ENCODE measurements around the gene MAPRE3. TPM values are rescaled to one million over a fixed set of nuclear protein-coding genes. Genes with fewer than 3 reads are reported as not detected.

The MAPRE3 gene
- total RNA-seq, 5 donors from 2014 or later (not counting 1 experiment from before 2014, with no cell fraction given), result 4.0 to 5.1 (median 4.7) TPM

GRCh38 chr2:26977012-26977411, 6.6 kb downstream of the MAPRE3 start:
- Mint-ChIP-seq H3K36me3 (no peaks in the 10 kb centered on the region), H3K27me3 (peaks cover 0 to 4% of the 10 kb centered on the region in 2 donors), H3K4me3 (no peak overlapping the region), H3K4me1 (no peaks in the 10 kb centered on the region), H3K27ac (no peak overlapping the region), H3K9me3 (no peaks in the 10 kb centered on the region)
- no CpG with 5 or more reads among the region's 2 CpGs for WGBS (ENCODE audit: insufficient coverage)
- DNase-seq, result no peak
- no peak for ATAC-seq (replicated peaks in 1 of 4)
- ChIA-PET CTCF (interaction anchor here in 1 of 2 donors (1.1 kb wide), 1 partner anchor 17 kb away, joined by 3 read pairs; no protein-coding TSS in a partner anchor), POLR2A (no interaction called here)
- H3K27ac ChIP-seq (ENCODE audit: low read length), result no peak overlapping the region
- no peaks in the 10 kb centered on the region for H3K27me3 ChIP-seq (replicated peaks in 1 of 2; ENCODE audit: control insufficient read depth in 2 of 2, extremely low read depth in 1 of 2, insufficient read depth in 2 of 2, low read length in 1 of 2)
- no peaks in the 10 kb centered on the region for H3K4me1 ChIP-seq (ENCODE audit: control insufficient read depth in 1 of 2, extremely low read depth in 1 of 2, insufficient read depth in 2 of 2, low read length in 2 of 2)
- no peaks in the 10 kb centered on the region for H3K9me3 ChIP-seq
- H3K36me3 ChIP-seq (ENCODE audit: control insufficient read depth in 2 of 2, extremely low read depth in 1 of 2, insufficient read depth in 1 of 2, low read length in 1 of 2), result no peaks in the 10 kb centered on the region
- no peak overlapping the region for H3K4me3 ChIP-seq (ENCODE audit: control insufficient read depth in 1 of 2, extremely low read depth in 1 of 2, low read length in 1 of 2)

DNA sequence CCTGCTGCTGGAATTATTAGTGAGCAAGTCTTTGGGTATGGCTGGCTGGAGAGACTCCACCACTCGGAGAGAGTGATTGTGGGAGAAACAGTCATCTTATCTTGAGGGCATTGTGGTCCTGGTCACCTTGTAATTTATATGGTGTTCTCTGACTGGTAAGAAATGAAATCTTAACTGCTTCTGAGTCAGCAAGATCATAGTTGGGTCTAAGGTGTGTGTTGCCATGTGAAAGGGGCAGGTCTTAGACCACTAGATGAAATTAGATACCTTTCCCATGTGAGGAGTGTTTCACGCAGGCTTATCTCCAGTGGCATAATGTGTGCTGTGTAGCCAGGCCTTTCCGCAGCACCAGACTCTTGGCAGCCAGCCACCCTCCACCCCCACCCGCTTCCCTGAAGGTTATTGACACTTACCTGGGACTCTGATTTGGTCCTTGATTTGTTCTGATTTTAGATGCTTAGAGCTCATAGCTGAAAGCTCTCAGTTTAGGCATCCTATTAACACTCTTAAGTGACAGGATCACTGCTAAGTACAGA, 7.7 kb downstream of the MAPRE3 start:
- H3K9me3 ChIP-seq, result no peaks in the 10 kb centered on the region
- ChIA-PET POLR2A (interaction anchor here in 1 of 2 donors (0.6 kb wide), 2 partner anchors 191 to 226 kb away, joined by 4 to 8 read pairs; no protein-coding TSS in a partner anchor), CTCF (no interaction called here)
- H3K36me3 ChIP-seq (ENCODE audit: control insufficient read depth in 2 of 2, extremely low read depth in 1 of 2, insufficient read depth in 1 of 2, low read length in 1 of 2), result no peaks in the 10 kb centered on the region
- no peaks in the 10 kb centered on the region for H3K4me1 ChIP-seq (ENCODE audit: control insufficient read depth in 1 of 2, extremely low read depth in 1 of 2, insufficient read depth in 2 of 2, low read length in 2 of 2)
- Mint-ChIP-seq H3K27ac (no peak overlapping the region), H3K36me3 (no peaks in the 10 kb centered on the region), H3K27me3 (peaks cover 0 to 4% of the 10 kb centered on the region in 2 donors), H3K9me3 (no peaks in the 10 kb centered on the region), H3K4me1 (no peaks in the 10 kb centered on the region), H3K4me3 (no peak overlapping the region)
- WGBS (ENCODE audit: insufficient coverage), result 83% methylated on average over 1 of the region's 4 CpGs
- no peak overlapping the region for H3K4me3 ChIP-seq (ENCODE audit: control insufficient read depth in 1 of 2, extremely low read depth in 1 of 2, low read length in 1 of 2)
- ATAC-seq (replicated peaks in 1 of 4), result no peak
- DNase-seq, result no peak
- H3K27ac ChIP-seq (ENCODE audit: low read length), result no peak overlapping the region
- no peaks in the 10 kb centered on the region for H3K27me3 ChIP-seq (replicated peaks in 1 of 2; ENCODE audit: control insufficient read depth in 2 of 2, extremely low read depth in 1 of 2, insufficient read depth in 2 of 2, low read length in 1 of 2)

GRCh38 chr2:26979741-26980140, 9.3 kb downstream of the MAPRE3 start:
- ChIA-PET CTCF (no interaction called here), POLR2A (no interaction called here)
- Histone ChIP-seq H3K9me3 (no peaks in the 10 kb centered on the region), H3K36me3 (ENCODE audit: control insufficient read depth in 2 of 2, extremely low read depth in 1 of 2, insufficient read depth in 1 of 2, low read length in 1 of 2) (no peaks in the 10 kb centered on the region), H3K27ac (ENCODE audit: low read length) (no peak overlapping the region), H3K4me3 (ENCODE audit: control insufficient read depth in 1 of 2, extremely low read depth in 1 of 2, low read length in 1 of 2) (no peak overlapping the region), H3K4me1 (ENCODE audit: control insufficient read depth in 1 of 2, extremely low read depth in 1 of 2, insufficient read depth in 2 of 2, low read length in 2 of 2) (no peaks in the 10 kb centered on the region), H3K27me3 (replicated peaks in 1 of 2; ENCODE audit: control insufficient read depth in 2 of 2, extremely low read depth in 1 of 2, insufficient read depth in 2 of 2, low read length in 1 of 2) (no peaks in the 10 kb centered on the region)
- WGBS (ENCODE audit: insufficient coverage), result 70% methylated on average over 2 of the region's 2 CpGs
- H3K4me3 Mint-ChIP-seq, result no peak overlapping the region
- no peaks in the 10 kb centered on the region for H3K4me1 Mint-ChIP-seq
- ATAC-seq (replicated peaks in 1 of 4) (no peak), DNase-seq (no peak)
- H3K27ac Mint-ChIP-seq, result no peak overlapping the region
- H3K9me3 Mint-ChIP-seq, result no peaks in the 10 kb centered on the region
- H3K36me3 Mint-ChIP-seq, result no peaks in the 10 kb centered on the region
- H3K27me3 Mint-ChIP-seq, result peaks cover 0 to 4% of the 10 kb centered on the region in 2 donors

DNA sequence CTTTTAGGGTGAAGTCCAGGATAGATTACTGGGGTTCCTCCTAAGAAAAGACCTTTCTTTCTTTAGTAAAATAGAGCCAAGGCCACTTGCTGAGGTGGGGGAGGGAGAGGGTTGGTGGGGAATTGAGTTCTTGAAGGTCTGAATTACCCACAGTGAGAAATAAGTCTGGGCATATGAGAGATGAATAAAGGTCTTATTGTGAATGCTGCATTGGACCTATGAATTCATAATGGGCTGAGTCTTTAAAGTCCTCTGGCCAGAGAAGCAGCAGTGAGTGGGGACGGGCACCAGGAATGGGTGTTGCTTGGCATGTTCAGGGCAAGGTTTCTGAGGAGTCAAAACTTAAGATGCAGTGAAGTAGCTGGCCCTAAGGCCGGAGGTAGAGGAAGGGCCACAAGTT, 10.5 kb downstream of the MAPRE3 start:
- ChIA-PET POLR2A (no interaction called here), CTCF (no interaction called here)
- Histone ChIP-seq H3K27me3 (replicated peaks in 1 of 2; ENCODE audit: control insufficient read depth in 2 of 2, extremely low read depth in 1 of 2, insufficient read depth in 2 of 2, low read length in 1 of 2) (no peaks in the 10 kb centered on the region), H3K36me3 (ENCODE audit: control insufficient read depth in 2 of 2, extremely low read depth in 1 of 2, insufficient read depth in 1 of 2, low read length in 1 of 2) (no peaks in the 10 kb centered on the region), H3K4me3 (ENCODE audit: control insufficient read depth in 1 of 2, extremely low read depth in 1 of 2, low read length in 1 of 2) (no peak overlapping the region), H3K4me1 (ENCODE audit: control insufficient read depth in 1 of 2, extremely low read depth in 1 of 2, insufficient read depth in 2 of 2, low read length in 2 of 2) (no peaks in the 10 kb centered on the region), H3K27ac (ENCODE audit: low read length) (no peak overlapping the region), H3K9me3 (no peaks in the 10 kb centered on the region)
- ATAC-seq (replicated peaks in 1 of 4), result no peak
- H3K4me1 Mint-ChIP-seq, result no peaks in the 10 kb centered on the region
- WGBS (ENCODE audit: insufficient coverage), result 94% methylated on average over 2 of the region's 2 CpGs
- no peak overlapping the region for H3K4me3 Mint-ChIP-seq
- no peaks in the 10 kb centered on the region for H3K27me3 Mint-ChIP-seq
- DNase-seq, result no peak
- no peaks in the 10 kb centered on the region for H3K36me3 Mint-ChIP-seq
- H3K9me3 Mint-ChIP-seq, result no peaks in the 10 kb centered on the region
- no peak overlapping the region for H3K27ac Mint-ChIP-seq

GRCh38 chr2:26982102-26982742, 11.8 kb downstream of the MAPRE3 start:
- no peaks in the 10 kb centered on the region for H3K36me3 ChIP-seq (ENCODE audit: control insufficient read depth in 2 of 2, extremely low read depth in 1 of 2, insufficient read depth in 1 of 2, low read length in 1 of 2)
- H3K9me3 ChIP-seq, result no peaks in the 10 kb centered on the region
- Mint-ChIP-seq H3K4me1 (no peaks in the 10 kb centered on the region), H3K27me3 (no peaks in the 10 kb centered on the region), H3K27ac (no peak overlapping the region), H3K36me3 (peaks cover 5% of the 10 kb centered on the region), H3K9me3 (no peaks in the 10 kb centered on the region), H3K4me3 (no peak overlapping the region)
- DNase-seq (peak in 12 of 35 experiments; percentile 2 to 44 (median 14)), ATAC-seq (replicated peaks in 1 of 4) (peak in 2 of 4 experiments; percentile 57 to 79)
- POLR2A ChIA-PET, result no interaction called here
- no peaks in the 10 kb centered on the region for H3K27me3 ChIP-seq (replicated peaks in 1 of 2; ENCODE audit: control insufficient read depth in 2 of 2, extremely low read depth in 1 of 2, insufficient read depth in 2 of 2, low read length in 1 of 2)
- no peak overlapping the region for H3K27ac ChIP-seq (ENCODE audit: low read length)
- H3K4me3 ChIP-seq (ENCODE audit: control insufficient read depth in 1 of 2, extremely low read depth in 1 of 2, low read length in 1 of 2), result no peak overlapping the region
- H3K4me1 ChIP-seq (ENCODE audit: control insufficient read depth in 1 of 2, extremely low read depth in 1 of 2, insufficient read depth in 2 of 2, low read length in 2 of 2), result no peaks in the 10 kb centered on the region
- CTCF ChIA-PET, result interaction anchor here in 1 of 2 donors (0.7 to 0.9 kb wide), 2 partner anchors 20 to 23 kb away, joined by 3 to 4 read pairs; no protein-coding TSS in a partner anchor
- 60% methylated on average over 2 of the region's 2 CpGs for WGBS (ENCODE audit: insufficient coverage)

DNA sequence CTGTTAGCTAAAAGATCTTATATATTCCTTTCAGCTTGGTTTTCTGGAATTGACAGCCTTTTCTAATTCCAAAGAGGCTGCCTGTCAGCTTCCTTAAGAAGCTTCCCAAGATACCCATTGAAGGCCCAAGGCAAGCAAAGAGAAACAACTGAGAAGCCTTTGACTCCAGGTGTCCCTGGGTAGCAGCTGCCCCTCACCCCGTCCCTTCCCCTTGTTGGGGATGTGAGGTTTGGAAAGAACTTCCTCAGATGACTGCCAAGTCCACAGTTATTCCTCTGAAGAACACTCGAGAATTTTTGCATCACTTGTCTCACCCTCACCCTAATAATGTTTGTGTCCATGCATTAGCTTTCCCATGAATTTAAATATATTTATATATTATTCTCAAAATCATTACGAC, 13.3 kb downstream of the MAPRE3 start:
- no CpG with 5 or more reads among the region's 3 CpGs for WGBS (ENCODE audit: insufficient coverage)
- CTCF ChIA-PET, result interaction anchor here in 1 of 2 donors (0.9 kb wide), 1 partner anchor 51 kb away, joined by 3 read pairs; no protein-coding TSS in a partner anchor
- Histone ChIP-seq H3K9me3 (no peaks in the 10 kb centered on the region), H3K4me1 (ENCODE audit: control insufficient read depth in 1 of 2, extremely low read depth in 1 of 2, insufficient read depth in 2 of 2, low read length in 2 of 2) (no peaks in the 10 kb centered on the region), H3K27me3 (replicated peaks in 1 of 2; ENCODE audit: control insufficient read depth in 2 of 2, extremely low read depth in 1 of 2, insufficient read depth in 2 of 2, low read length in 1 of 2) (no peaks in the 10 kb centered on the region), H3K36me3 (ENCODE audit: control insufficient read depth in 2 of 2, extremely low read depth in 1 of 2, insufficient read depth in 1 of 2, low read length in 1 of 2) (no peaks in the 10 kb centered on the region), H3K4me3 (ENCODE audit: control insufficient read depth in 1 of 2, extremely low read depth in 1 of 2, low read length in 1 of 2) (no peak overlapping the region), H3K27ac (ENCODE audit: low read length) (no peak overlapping the region)
- no peak overlapping the region for H3K4me3 Mint-ChIP-seq
- H3K9me3 Mint-ChIP-seq, result no peaks in the 10 kb centered on the region
- no peaks in the 10 kb centered on the region for H3K4me1 Mint-ChIP-seq
- no peak for DNase-seq
- POLR2A ChIA-PET, result no interaction called here
- no peaks in the 10 kb centered on the region for H3K27me3 Mint-ChIP-seq
- no peak for ATAC-seq (replicated peaks in 1 of 4)
- peaks cover 5% of the 10 kb centered on the region for H3K36me3 Mint-ChIP-seq
- H3K27ac Mint-ChIP-seq, result no peak overlapping the region
